ENCODE data around the gene REEP1. TPM values are rescaled to one million over a fixed set of nuclear protein-coding genes. Genes with fewer than 3 reads are reported as not detected.

Gene REEP1
- total RNA-seq, 1 experiment from 2014 or later = 5.9 TPM

DNA sequence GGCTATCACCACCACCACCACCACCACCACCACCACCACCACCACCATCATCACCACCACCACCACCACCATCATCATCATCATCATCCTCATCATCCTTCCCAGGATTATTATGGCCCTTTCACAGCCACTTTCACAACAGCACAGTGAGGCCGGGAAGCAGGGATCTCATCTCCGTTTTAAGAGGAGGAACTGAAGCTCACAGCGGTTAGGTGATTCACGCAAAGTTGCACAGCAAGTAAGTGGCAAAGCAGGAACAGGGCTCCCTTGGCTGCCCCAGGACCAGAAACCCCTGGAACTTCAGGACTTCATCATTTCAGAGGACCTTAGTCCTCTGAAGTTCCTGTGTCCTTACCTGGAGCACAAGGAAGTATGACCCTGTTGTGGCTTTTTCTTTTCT is 111.4 kb downstream of the REEP1 start:
- Histone ChIP-seq H2AFZ (ENCODE audit: low read depth, low read length, poor library complexity, severe bottlenecking) (no peak overlapping the region), H3K27ac (ENCODE audit: low read depth, low read length) (no peak overlapping the region), H3K4me2 (ENCODE audit: low read length) (no peak overlapping the region), H3K4me3 (replicated peaks in 1 of 2; ENCODE audit: low read depth in 1 of 2, low read length in 2 of 2) (no peak overlapping the region), H3K9me3 (ENCODE audit: control insufficient read depth in 1 of 2, insufficient read depth in 1 of 2, low read depth in 1 of 2, low read length in 2 of 2) (no peaks in the 10 kb centered on the region), H3K79me2 (ENCODE audit: insufficient read depth, low read length) (no peaks in the 10 kb centered on the region), H4K20me1 (ENCODE audit: insufficient read depth) (no peaks in the 10 kb centered on the region), H3K9ac (ENCODE audit: low read length) (no peak overlapping the region), H3K9me2 (ENCODE audit: insufficient read depth) (no peaks in the 10 kb centered on the region), H3K4me1 (ENCODE audit: control insufficient read depth in 1 of 2, insufficient read depth in 2 of 2, low read length in 2 of 2) (no peaks in the 10 kb centered on the region; a peak in 1 of 4 replicates), H3K36me3 (ENCODE audit: control insufficient read depth in 1 of 2, insufficient read depth in 2 of 2, low read length in 2 of 2) (no peaks in the 10 kb centered on the region), H3K27me3 (ENCODE audit: insufficient read depth, low read length) (no peaks in the 10 kb centered on the region)
- BruUV-seq (replicated peaks) = no TSS peak
- POLR2A ChIA-PET = interaction anchor here (0.6 kb wide), 1 partner anchor 37 kb away, joined by 7 read pairs; no protein-coding TSS in a partner anchor
- no peak for DNase-seq (ENCODE audit: low read depth, low spot score)
- intact Hi-C loops (cut with micrococcal nuclease) = no loop called here
- TF ChIP-seq SP1 (IDR thresholded peaks at IDR 0.05; ENCODE audit: low read depth) (no peak), CBX3 (IDR thresholded peaks at IDR 0.05; ENCODE audit: low read depth) (no peak), YY1 (IDR thresholded peaks at IDR 0.05; ENCODE audit: extremely low read depth, insufficient replicate concordance, low read depth, low read length) (no peak), POLR2AphosphoS5 (IDR thresholded peaks at IDR 0.05; ENCODE audit: low read depth, low read length) (no peak), ZBTB33 (IDR thresholded peaks at IDR 0.05; ENCODE audit: extremely low read depth, insufficient replicate concordance, low read length) (no peak), MAX (IDR thresholded peaks at IDR 0.05) (no peak)
- TF ChIP-seq, protein P1, sequence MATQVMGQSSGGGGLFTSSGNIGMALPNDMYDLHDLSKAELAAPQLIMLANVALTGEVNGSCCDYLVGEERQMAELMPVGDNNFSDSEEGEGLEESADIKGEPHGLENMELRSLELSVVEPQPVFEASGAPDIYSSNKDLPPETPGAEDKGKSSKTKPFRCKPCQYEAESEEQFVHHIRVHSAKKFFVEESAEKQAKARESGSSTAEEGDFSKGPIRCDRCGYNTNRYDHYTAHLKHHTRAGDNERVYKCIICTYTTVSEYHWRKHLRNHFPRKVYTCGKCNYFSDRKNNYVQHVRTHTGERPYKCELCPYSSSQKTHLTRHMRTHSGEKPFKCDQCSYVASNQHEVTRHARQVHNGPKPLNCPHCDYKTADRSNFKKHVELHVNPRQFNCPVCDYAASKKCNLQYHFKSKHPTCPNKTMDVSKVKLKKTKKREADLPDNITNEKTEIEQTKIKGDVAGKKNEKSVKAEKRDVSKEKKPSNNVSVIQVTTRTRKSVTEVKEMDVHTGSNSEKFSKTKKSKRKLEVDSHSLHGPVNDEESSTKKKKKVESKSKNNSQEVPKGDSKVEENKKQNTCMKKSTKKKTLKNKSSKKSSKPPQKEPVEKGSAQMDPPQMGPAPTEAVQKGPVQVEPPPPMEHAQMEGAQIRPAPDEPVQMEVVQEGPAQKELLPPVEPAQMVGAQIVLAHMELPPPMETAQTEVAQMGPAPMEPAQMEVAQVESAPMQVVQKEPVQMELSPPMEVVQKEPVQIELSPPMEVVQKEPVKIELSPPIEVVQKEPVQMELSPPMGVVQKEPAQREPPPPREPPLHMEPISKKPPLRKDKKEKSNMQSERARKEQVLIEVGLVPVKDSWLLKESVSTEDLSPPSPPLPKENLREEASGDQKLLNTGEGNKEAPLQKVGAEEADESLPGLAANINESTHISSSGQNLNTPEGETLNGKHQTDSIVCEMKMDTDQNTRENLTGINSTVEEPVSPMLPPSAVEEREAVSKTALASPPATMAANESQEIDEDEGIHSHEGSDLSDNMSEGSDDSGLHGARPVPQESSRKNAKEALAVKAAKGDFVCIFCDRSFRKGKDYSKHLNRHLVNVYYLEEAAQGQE (IDR thresholded peaks at IDR 0.05; ENCODE audit: low read depth) = no peak
- no peak for ATAC-seq
- RAD21 ChIA-PET (ENCODE audit: low non-redundant PET in 1 of 2, low total read pairs in 2 of 2, uncharacterized antibody in 2 of 2, unreplicated experiment in 2 of 2) = no interaction called here
- CTCF ChIA-PET = no interaction called here

Data from HCT116 (cell line).